ENCODE results near the gene NECAP2.
"Not testable (repeated sequence)": the region's sequence is repeated elsewhere in the genome, so short reads cannot be mapped to it uniquely, and the experiment has no call there.

NECAP2 gene

GRCh38 chr1:16458831-16459230 lies 18.3 kb downstream of the NECAP2 start:
- DNase-seq, result peak in 24 of 51 donors; percentile 6 to 52 (median 26)

DNA sequence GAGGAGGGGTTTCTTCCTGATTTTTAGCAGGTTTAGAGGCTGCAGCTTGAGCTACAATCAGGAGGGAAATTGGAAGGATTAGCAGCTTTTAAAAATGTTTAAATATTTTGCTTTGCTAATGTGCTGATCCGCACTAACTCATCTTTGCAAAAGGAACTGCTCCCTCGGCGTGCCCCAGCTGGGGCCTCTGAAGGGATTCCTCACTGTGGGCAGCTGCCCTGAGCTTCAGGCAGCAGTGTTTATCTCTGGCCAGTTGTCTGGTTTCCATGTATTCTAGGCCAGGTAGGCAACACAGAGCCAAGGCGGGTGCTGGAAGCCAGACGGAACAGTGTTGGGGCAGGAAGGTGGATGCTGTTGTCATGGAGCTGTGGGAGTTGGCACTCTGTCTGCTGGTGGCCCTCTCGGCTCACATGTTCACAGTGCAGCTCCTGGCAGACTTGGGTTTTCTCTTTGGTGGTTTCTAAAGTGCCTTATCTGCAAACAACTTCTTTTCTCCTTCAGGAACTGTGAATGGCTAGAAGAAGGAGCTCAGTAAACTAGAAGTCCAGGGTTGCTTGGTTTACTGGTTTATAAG lies 18.9 kb downstream of the NECAP2 start:
- DNase-seq, result peak in 26 of 51 donors; percentile 3 to 63 (median 16)

DNA sequence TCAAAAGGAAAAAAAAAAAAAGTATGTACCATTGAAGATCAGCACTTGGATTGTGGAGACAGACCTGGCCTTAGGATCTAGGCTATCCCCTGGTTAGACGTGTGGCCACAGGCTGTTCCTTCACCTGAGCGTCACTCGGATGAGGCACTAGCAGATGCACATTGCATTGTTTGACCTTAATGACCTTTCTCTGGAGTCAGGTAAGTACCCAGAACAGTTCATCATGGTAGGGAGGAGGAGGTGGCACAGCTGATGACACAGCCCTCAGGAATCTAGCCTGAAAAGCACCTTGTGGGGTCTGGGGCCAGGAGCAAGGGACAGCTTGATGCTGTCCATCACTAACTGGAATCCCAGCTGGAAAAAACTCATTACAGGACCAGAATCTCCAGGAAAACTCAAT lies 21.2 kb downstream of the NECAP2 start:
- DNase-seq, result no peak

- no peak for DNase-seq
Measured at GRCh38 chr1:16462773-16463330, 22.3 kb downstream of the NECAP2 start.

DNA sequence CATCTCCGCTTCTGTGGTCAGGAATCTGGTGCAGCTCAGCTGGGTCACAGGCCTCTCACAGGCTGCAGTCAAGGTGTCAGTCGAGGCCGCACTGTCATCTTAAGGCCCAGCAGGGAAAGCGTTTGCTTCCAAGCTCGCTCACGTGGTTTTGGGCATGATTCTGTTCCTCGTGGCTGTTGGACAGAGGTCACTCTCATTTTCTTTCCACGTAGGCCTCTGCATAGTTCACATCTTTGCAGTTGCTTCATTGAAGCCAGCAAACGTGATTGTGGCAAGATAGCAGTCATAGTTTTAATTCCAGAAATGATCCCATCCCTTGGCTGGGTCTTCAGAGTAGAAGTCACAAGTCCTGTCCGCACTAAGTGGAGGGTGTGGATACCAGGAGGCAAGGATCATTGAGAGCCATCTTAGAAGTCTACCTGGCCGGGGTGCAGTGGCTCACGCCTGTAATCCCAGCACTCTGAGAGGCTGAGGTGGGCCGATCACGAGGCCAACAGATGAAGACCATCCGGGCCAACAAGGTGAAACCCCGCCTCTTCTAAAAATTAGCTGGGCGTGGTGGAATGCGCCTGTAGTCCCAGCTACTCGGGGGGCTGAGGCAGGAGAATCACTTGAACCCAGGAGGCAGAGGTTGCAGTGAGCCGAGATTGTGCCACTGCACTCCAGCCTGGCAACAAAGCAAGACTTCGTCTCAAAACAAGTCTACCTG lies 24.5 kb downstream of the NECAP2 start:
- DNase-seq, result no peak

DNA sequence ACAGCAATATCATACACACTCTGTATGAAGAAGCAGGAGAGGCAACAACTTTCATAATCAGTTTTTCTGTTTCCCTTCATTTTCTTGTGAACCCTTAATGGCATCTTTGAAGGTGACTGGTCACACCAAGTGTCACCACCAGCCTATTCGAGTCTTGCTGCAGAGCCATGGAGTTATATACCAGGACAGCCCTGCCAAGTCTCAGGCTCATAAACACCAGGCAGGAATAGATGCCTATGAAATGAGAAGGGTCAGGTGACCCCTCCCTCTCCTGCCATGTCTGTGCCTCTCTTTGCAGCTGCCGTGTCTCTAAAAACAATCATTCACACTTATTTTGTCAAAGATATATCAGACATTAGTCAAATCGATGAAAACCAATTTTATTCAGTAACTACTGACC lies 28.0 kb downstream of the NECAP2 start:
- no peak for DNase-seq

- DNase-seq, result no peak
Measured at GRCh38 chr1:16474166-16474800, 33.8 kb downstream of the NECAP2 start.

GRCh38 chr1:16474891-16475290 lies 34.4 kb downstream of the NECAP2 start:
- not testable (repeated sequence) for DNase-seq

DNA sequence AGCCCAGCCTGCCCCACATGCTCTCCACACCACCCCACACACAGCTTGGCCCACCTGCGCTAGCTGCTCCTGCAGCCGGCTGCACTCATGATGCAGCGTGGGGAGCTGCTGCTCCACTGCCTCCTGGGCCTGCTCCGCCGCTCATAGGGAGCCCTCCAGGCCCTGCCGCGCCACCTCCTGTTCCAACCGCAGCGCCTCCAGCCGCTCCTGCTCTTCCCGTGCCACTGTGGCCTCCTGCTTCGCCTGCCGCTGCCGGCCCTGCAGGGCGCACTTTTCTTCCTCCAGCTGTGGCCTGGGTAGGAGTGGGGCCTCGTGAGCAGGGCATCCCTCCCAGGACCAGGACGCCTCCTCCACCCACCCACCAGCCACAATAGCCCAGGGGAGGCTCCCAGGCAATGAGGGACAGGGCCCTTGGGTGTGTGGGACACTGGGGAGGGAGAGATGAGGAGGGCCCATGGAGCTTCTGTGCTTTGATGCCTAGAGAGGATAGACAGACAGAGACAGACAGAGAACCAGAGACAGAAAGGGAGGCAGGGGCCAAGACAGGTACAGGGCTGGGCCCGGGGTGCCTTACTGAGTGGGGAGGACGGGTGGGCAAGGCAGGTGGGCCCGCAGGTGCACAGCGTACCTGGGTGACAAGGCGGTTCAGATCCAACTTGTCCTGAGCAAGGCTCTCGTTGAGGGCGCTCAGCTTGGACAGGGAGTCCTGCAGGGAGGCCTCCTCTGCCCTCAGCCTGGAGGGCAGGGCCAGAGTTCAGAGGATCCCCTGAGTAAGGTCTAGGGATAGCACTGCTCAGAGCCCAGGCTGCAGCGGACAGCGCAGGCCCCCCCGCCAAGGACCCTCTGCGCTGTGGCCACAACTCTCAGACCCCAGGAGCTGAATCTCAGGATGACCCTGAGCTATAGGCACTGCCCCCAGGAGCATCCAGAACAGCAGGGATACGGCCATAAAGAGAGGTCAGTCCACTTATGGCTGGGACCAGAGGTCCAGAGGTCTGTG lies 35.5 kb downstream of the NECAP2 start:
- DNase-seq, result not testable (repeated sequence)

DNA sequence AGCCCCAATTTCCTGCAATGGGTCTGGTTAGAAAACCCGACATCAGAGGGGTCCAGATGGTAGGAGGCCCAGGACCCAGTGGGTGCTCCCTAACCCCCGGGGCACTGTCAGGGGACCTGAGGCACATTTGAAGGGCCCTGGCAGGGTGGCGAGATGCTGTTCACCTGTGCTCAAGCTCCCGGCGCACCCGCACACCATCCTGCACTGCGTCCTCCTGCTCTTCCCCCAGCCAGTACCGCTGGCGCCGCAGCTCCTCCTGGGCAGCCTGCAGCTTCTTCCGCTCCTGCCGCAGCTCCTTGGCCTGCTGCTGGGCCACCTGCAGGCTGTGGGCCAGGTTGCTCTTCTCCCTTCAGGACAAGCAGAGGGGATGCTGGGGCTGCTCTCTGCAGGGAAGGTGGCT lies 37.6 kb downstream of the NECAP2 start:
- no peak for DNase-seq

DNA sequence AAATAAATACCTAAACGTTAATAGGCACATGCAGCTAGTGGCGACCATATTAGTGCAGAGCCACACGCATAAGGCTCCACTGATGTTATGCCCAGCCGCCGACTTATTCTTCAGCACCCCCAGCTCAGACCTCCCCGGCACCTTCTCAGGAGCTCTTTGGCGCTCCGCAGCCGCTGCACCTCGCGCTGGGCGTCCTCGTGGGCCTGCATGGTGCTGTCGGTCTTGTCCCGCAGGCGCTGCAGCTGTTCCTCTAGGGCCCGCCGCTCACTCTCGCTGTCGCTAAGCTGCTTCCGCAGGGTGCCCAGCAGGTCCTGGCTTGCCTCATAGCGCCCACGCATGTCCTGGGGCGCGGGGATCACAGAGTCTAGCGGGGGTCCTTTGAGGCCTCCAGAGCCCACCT lies 42.6 kb downstream of the NECAP2 start:
- DNase-seq, result not testable (repeated sequence)

- DNase-seq, result not testable (repeated sequence)
Measured at GRCh38 chr1:16483639-16484500, 43.3 kb downstream of the NECAP2 start.

DNA sequence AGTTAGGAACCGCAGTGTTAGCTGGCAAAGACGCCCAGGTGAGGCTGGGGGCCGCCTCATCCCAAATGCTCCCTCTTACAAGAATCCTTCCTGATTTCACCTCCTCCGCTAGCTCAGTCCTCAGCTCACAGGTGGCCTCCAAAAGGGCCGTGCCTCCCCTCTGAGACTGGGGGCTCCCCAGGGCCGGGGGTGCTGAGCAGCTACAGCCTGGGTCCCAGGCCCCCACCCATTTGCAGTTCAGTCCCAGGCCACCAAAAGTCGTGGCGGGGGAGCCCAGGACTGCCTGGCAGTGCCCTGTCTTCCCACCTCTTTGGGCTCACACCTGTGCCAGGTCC lies 43.9 kb downstream of the NECAP2 start:
- DNase-seq, result no peak

DNA sequence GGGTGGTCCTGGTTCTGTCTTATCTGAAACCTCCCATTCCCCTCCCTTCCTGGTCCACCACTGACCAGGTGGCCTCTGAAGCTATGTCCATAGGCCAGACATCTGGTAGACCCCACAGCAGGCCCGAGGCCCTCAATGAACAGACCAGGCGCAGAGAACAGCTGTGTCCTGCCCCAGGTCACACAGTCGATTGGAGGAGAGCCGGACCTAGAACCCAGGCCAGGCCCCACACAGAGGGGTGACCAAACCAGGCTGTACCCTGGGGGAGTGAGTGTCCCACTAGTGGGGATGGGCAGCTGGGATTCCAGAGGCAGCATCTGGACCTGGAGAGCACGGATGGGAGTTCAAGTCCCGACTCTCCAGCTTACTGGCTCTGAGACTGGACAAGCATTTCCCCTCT lies 44.4 kb downstream of the NECAP2 start:
- DNase-seq, result no peak

GRCh38 chr1:16486316-16486715 lies 45.8 kb downstream of the NECAP2 start:
- DNase-seq, result not testable (repeated sequence)

- not testable (repeated sequence) for DNase-seq
Measured at GRCh38 chr1:16487011-16487410, 46.5 kb downstream of the NECAP2 start.

DNA sequence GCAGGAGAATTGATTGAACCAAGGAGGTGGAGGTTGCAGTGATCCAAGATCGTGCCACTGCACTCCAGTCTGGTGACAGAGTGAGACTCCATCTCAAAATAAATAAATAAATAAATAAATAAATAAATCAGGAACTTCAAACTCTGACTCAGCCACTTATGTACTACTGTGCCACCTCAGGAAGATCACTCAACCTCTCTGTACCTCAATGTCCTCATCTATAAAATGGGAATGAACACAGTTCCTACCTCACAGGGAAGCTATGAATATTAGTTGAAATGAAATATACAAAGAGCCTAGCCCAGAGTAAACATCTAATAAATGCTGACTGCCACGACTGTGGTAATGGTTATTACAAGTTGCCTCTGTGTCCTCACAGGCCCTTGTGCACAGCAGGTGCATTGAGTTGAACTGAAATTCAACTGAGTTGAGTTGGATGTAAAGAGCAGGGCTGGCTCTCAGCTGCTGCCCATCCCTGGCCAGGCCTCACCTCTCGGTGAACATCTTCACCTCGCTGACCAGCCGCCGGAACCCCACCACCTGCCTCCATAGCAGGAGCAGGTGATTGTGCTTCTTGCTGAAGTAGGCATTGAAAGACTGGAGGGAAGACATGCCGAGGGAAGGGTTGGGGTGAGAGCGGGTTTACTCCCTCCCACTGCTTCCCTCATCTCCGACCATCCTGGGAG lies 48.8 kb downstream of the NECAP2 start:
- DNase-seq, result not testable (repeated sequence)

- no peak for DNase-seq
Measured at GRCh38 chr1:16491056-16491675, 50.6 kb downstream of the NECAP2 start.

DNA sequence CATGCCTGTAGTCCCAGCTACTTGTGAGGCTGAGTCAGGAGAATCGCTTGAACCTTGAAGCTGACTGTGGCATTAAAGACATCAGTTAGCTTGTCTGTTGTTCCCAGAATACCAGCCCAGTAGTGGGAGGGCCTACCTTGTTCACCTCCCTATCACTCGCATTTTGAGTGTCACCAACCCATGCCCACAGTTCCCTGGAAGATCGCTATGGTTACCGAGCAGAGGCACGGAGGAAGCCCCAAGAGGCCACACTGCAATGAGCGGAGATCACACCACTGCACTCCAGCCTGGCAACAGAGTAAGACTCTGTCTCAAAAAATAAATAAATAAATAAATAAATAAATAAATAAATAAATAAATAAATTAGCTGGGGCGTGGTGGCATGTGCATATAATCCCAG lies 52.4 kb downstream of the NECAP2 start:
- peak in 3 of 51 donors; percentile 15 to 38 (median 15) for DNase-seq

All from hypothalamus (tissue), 51 donors.